ENCODE measurements around the gene CBX8.

GRCh38 chr17:79812353-79813258, 15.7 kb upstream of the CBX8 start:
- TF ChIP-seq POLR2A (IDR thresholded peaks at IDR 0.05; ENCODE audit: low read depth, low read length): no peak
- no peak for TF ChIP-seq JUN (IDR thresholded peaks at IDR 0.05; ENCODE audit: borderline replicate concordance, insufficient read depth, insufficient read length, low read depth)
- no peak for TF ChIP-seq CTCF (IDR thresholded peaks at IDR 0.05; ENCODE audit: extremely low read depth in 1 of 2, insufficient read depth in 1 of 2, low read depth in 1 of 2, low read length in 2 of 2)
- TF ChIP-seq POLR2AphosphoS5 (IDR thresholded peaks at IDR 0.05; ENCODE audit: insufficient read depth, low read depth, low read length): no peak
- TF ChIP-seq MYC (IDR thresholded peaks at IDR 0.05; ENCODE audit: low read depth, low read length): no peak
- no peak for TF ChIP-seq MAX (IDR thresholded peaks at IDR 0.05; ENCODE audit: insufficient read depth, insufficient read length)
- TF ChIP-seq FOS (IDR thresholded peaks at IDR 0.05; ENCODE audit: borderline replicate concordance, insufficient read depth, low read length): no peak
